HEK293T (cell line): ENCODE measurements around the gene NMNAT1.
"Not testable (repeated sequence)": the region's sequence is repeated elsewhere in the genome, so short reads cannot be mapped to it uniquely, and the experiment has no call there.

ENCODE experiments used
- BHLHE40 ChIP-seq: fragments of 450-650 bp; IDR thresholded peaks from 2 replicates; pipeline ENCODE4 v1.6.1; 2016; ENCODE audit warnings: mild to moderate bottlenecking, moderate library complexity, borderline replicate concordance
- ELF4 ChIP-seq: fragments of 450-650 bp; IDR thresholded peaks from 2 replicates; pipeline ENCODE4 v1.6.1; 2017; ENCODE audit warnings: antibody characterized with exemption
- FOXA1 ChIP-seq: fragments of 450-650 bp; IDR thresholded peaks from 2 replicates; pipeline ENCODE4 v1.6.1; 2016; ENCODE audit warnings: mild to moderate bottlenecking
- FOXK2 ChIP-seq: fragments of 450-650 bp; IDR thresholded peaks from 2 replicates; pipeline ENCODE4 v1.6.1; 2016; ENCODE audit warnings: mild to moderate bottlenecking
- FOXM1 ChIP-seq: fragments of 450-650 bp; IDR thresholded peaks from 2 replicates; pipeline ENCODE4 v1.6.1; 2017; ENCODE audit warnings: mild to moderate bottlenecking, borderline replicate concordance
- HDGF ChIP-seq: fragments of 450-650 bp; IDR thresholded peaks from 2 replicates; pipeline ENCODE4 v1.6.1; 2017; ENCODE audit warnings: antibody characterized with exemption, borderline replicate concordance
- L3MBTL2 ChIP-seq: fragments of 450-650 bp; conservative IDR thresholded peaks from 2 replicates; pipeline ENCODE4 v1.6.1; 2016; ENCODE audit warnings: mild to moderate bottlenecking
- NFRKB ChIP-seq: fragments of 450-650 bp; IDR thresholded peaks from 2 replicates; pipeline ENCODE4 v1.6.1; 2016; ENCODE audit warnings: mild to moderate bottlenecking, moderate library complexity
- SP1 ChIP-seq: fragments of 450-650 bp; IDR thresholded peaks from 2 replicates; pipeline ENCODE4 v1.6.1; 2017
- SUZ12 ChIP-seq: fragments of 450-650 bp; IDR thresholded peaks from 2 replicates; pipeline ENCODE4 v1.6.1; 2016; ENCODE audit warnings: mild to moderate bottlenecking
- TARDBP ChIP-seq: fragments of 450-650 bp; IDR thresholded peaks from 2 replicates; pipeline ENCODE4 v1.6.1; 2016
- ZNF384 ChIP-seq: fragments of 450-650 bp; IDR thresholded peaks from 2 replicates; pipeline ENCODE4 v1.6.1; 2016
- TF ChIP-seq, protein P1 (sequence below): fragments of 450-650 bp; IDR thresholded peaks from 2 replicates; pipeline ENCODE4 v1.6.1; 2016

DNA sequence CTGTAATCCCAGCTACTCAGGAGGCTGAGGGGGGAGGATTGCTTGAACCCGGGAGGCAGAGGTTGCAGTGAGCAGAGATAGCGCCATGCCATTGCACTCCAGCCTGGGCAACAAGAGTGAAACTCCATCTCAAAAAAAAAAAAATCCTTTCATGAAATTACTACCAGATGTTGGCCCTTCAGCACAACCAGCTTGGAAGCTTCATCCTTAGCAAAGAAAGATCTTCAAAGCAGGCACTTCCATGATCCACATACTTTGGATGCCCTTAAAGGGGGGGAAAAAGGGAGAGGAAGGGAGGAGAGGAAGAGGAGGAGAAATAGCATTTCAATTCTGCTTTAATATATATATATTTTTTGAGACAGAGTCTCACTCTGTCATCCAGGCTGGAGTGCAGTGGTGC is 77.4 kb downstream of the NMNAT1 start:
- TF ChIP-seq FOXK2, SP1, FOXA1, HDGF, ELF4, NFRKB, ZNF384, FOXM1, TARDBP, BHLHE40, L3MBTL2, SUZ12: not testable (repeated sequence)
- TF ChIP-seq, protein P1, sequence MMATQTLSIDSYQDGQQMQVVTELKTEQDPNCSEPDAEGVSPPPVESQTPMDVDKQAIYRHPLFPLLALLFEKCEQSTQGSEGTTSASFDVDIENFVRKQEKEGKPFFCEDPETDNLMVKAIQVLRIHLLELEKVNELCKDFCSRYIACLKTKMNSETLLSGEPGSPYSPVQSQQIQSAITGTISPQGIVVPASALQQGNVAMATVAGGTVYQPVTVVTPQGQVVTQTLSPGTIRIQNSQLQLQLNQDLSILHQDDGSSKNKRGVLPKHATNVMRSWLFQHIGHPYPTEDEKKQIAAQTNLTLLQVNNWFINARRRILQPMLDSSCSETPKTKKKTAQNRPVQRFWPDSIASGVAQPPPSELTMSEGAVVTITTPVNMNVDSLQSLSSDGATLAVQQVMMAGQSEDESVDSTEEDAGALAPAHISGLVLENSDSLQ, result not testable (repeated sequence)
